A549 (cell line): ENCODE results near the gene TSPAN18.

Source experiments
- EP300 ChIP-seq, 2 experiments: fragments of >200 bp; sonication (Bioruptor Twin); formaldehyde crosslinking; IDR thresholded peaks; 2 replicates in 1 of 2; 3 replicates in 1 of 2; pipeline ENCODE4 v1.6.1; 2016 to 2017
- NFE2L2 ChIP-seq: fragments of 150-350 bp; conservative IDR thresholded peaks from 2 replicates; pipeline ENCODE4 v1.6.1; 2014; ENCODE audit warnings: low read length
- PBX3 ChIP-seq: IDR thresholded peaks from 2 replicates; pipeline ENCODE4 v1.6.1; 2012
- POLR2A ChIP-seq: IDR thresholded peaks from 2 replicates; pipeline ENCODE4 v1.6.1; 2012; ENCODE audit warnings: mild to moderate bottlenecking, low read length
- RFX5 ChIP-seq: fragments of 450-650 bp; IDR thresholded peaks from 2 replicates; pipeline ENCODE4 v1.7.1; 2014; ENCODE audit warnings: antibody characterized with exemption, mild to moderate bottlenecking, moderate library complexity
- SMC3 ChIP-seq: fragments of >200 bp; sonication (Bioruptor Twin); formaldehyde crosslinking; IDR thresholded peaks from 3 replicates; pipeline ENCODE4 v1.6.1; 2018; ENCODE audit warnings: inconsistent platforms
- USF2 ChIP-seq: fragments of 450-650 bp; IDR thresholded peaks from 2 replicates; pipeline ENCODE4 v1.6.1; 2014; ENCODE audit warnings: antibody characterized with exemption
- ZSCAN20 ChIP-seq: fragments of 250-450 bp; sonication (Bioruptor Pico); IDR thresholded peaks from 2 replicates; pipeline ENCODE4 v1.8.0; 2022; ENCODE audit warnings: mild to moderate bottlenecking, moderate library complexity
- TF ChIP-seq, protein P1 (sequence below): fragments of >200 bp; sonication (Bioruptor Twin); formaldehyde crosslinking; IDR thresholded peaks from 3 replicates; pipeline ENCODE4 v1.5.1; 2016

DNA sequence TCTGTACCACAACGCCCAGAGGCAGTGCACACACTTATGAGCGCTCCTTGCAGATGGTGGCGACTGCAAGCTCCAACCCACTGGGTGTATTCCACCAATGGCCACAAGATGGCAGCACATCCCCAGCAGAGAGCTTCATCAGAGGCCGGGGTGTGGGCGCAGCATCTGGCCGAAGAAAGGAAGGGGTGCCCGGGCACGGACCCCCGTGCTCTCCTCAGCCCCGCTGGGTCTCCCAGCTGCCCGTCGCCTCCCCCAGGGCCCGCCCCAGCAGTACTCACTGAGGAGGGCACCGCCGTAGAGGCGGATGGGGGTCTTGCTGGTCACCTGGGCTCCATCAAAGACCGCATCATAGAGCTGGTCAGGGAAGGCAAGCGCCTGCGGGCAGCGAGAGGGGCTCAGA, 209.8 kb downstream of the TSPAN18 start:
- TF ChIP-seq USF2 = no peak
- no peak for TF ChIP-seq EP300 (IDR thresholded peaks at IDR 0.05)
- TF ChIP-seq, protein P1, sequence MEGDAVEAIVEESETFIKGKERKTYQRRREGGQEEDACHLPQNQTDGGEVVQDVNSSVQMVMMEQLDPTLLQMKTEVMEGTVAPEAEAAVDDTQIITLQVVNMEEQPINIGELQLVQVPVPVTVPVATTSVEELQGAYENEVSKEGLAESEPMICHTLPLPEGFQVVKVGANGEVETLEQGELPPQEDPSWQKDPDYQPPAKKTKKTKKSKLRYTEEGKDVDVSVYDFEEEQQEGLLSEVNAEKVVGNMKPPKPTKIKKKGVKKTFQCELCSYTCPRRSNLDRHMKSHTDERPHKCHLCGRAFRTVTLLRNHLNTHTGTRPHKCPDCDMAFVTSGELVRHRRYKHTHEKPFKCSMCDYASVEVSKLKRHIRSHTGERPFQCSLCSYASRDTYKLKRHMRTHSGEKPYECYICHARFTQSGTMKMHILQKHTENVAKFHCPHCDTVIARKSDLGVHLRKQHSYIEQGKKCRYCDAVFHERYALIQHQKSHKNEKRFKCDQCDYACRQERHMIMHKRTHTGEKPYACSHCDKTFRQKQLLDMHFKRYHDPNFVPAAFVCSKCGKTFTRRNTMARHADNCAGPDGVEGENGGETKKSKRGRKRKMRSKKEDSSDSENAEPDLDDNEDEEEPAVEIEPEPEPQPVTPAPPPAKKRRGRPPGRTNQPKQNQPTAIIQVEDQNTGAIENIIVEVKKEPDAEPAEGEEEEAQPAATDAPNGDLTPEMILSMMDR = peak; percentile 88
- no peak for TF ChIP-seq PBX3
- TF ChIP-seq POLR2A = no peak
- TF ChIP-seq RFX5 = no peak
- no peak for TF ChIP-seq ZSCAN20
- TF ChIP-seq NFE2L2 = no peak
- TF ChIP-seq SMC3 = peak; percentile 96
